HepG2 (cell line): ENCODE results near the gene MYH15.

Experiments
- IKZF1 ChIP-seq: fragments of 450-650 bp; IDR thresholded peaks from 2 replicates; pipeline ENCODE4 v1.7.1; 2016
- MEF2D ChIP-seq: sonication (generic); formaldehyde crosslinking; IDR thresholded peaks from 2 replicates; pipeline ENCODE4 v1.5.1; 2020; ENCODE audit warnings: mild to moderate bottlenecking, missing genetic modification reagents
- TBP ChIP-seq: sonication (generic); formaldehyde crosslinking; IDR thresholded peaks from 2 replicates; pipeline ENCODE4 v1.5.0; 2020; ENCODE audit warnings: missing genetic modification reagents
- XRCC5 ChIP-seq: fragments of 200-400 bp; formaldehyde crosslinking; optimal IDR thresholded peaks from 2 replicates; pipeline ENCODE3; 2017; ENCODE audit warnings: mild to moderate bottlenecking, low read length
- TF ChIP-seq, protein P1 (sequence below): sonication (generic); formaldehyde crosslinking; IDR thresholded peaks from 2 replicates; pipeline ENCODE4 v1.8.1; 2023; ENCODE audit warnings: missing genetic modification reagents, inconsistent platforms, borderline replicate concordance
- TF ChIP-seq, protein P2 (sequence below): sonication (generic); formaldehyde crosslinking; IDR thresholded peaks from 2 replicates; pipeline ENCODE4 v1.5.0; 2020; ENCODE audit warnings: mild to moderate bottlenecking, missing genetic modification reagents, moderate library complexity
- TF ChIP-seq, protein P3 (sequence below), 2 experiments: sonication (generic) in 1 of 2; formaldehyde crosslinking in 1 of 2; IDR thresholded peaks; 2 replicates each; pipeline versions ENCODE4 v1.4.0 to v1.6.1; 2018 to 2020; ENCODE audit warnings: missing genetic modification reagents in 2 of 2, borderline replicate concordance in 1 of 2, low read depth in 1 of 2, mild to moderate bottlenecking in 1 of 2, missing biosample characterization in 1 of 2

DNA sequence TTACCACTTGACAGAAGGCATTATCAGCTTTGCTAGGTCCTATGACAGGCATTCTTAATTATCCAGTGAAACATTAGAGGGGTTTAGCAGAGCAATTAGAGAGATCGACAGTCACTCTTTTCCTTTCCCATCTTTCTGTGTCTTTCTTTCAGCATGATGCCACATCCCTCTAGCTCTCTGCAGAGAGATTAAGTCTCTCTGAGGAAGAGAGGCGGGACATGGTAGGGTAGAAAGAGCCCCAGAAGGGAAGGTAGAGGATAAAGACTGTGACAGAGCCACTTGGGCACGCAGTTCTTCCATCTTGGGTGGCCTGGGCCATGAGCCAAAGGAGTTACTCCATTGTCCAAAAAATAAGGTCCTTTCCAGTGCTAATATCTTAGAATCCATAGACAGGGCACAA, 158.2 kb downstream of the MYH15 start:
- TF ChIP-seq, protein P1, sequence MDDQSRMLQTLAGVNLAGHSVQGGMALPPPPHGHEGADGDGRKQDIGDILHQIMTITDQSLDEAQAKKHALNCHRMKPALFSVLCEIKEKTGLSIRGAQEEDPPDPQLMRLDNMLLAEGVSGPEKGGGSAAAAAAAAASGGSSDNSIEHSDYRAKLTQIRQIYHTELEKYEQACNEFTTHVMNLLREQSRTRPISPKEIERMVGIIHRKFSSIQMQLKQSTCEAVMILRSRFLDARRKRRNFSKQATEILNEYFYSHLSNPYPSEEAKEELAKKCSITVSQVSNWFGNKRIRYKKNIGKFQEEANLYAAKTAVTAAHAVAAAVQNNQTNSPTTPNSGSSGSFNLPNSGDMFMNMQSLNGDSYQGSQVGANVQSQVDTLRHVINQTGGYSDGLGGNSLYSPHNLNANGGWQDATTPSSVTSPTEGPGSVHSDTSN: no peak
- TF ChIP-seq XRCC5: no peak
- TF ChIP-seq, protein P2, sequence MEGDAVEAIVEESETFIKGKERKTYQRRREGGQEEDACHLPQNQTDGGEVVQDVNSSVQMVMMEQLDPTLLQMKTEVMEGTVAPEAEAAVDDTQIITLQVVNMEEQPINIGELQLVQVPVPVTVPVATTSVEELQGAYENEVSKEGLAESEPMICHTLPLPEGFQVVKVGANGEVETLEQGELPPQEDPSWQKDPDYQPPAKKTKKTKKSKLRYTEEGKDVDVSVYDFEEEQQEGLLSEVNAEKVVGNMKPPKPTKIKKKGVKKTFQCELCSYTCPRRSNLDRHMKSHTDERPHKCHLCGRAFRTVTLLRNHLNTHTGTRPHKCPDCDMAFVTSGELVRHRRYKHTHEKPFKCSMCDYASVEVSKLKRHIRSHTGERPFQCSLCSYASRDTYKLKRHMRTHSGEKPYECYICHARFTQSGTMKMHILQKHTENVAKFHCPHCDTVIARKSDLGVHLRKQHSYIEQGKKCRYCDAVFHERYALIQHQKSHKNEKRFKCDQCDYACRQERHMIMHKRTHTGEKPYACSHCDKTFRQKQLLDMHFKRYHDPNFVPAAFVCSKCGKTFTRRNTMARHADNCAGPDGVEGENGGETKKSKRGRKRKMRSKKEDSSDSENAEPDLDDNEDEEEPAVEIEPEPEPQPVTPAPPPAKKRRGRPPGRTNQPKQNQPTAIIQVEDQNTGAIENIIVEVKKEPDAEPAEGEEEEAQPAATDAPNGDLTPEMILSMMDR (CRISPR knock-in tag): no peak
- no peak for TF ChIP-seq MEF2D (CRISPR knock-in tag)
- TF ChIP-seq, protein P3, sequence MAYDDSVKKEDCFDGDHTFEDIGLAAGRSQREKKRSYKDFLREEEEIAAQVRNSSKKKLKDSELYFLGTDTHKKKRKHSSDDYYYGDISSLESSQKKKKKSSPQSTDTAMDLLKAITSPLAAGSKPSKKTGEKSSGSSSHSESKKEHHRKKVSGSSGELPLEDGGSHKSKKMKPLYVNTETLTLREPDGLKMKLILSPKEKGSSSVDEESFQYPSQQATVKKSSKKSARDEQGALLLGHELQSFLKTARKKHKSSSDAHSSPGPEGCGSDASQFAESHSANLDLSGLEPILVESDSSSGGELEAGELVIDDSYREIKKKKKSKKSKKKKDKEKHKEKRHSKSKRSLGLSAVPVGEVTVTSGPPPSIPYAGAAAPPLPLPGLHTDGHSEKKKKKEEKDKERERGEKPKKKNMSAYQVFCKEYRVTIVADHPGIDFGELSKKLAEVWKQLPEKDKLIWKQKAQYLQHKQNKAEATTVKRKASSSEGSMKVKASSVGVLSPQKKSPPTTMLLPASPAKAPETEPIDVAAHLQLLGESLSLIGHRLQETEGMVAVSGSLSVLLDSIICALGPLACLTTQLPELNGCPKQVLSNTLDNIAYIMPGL (CRISPR knock-in tag; IDR thresholded peaks at IDR 0.05; ENCODE audit: borderline replicate concordance in 1 of 2, low read depth in 1 of 2): no peak
- no peak for TF ChIP-seq TBP (CRISPR knock-in tag)
- TF ChIP-seq IKZF1: no peak
